ENCODE results near the gene MRPL40. TPM values are rescaled to one million over a fixed set of nuclear protein-coding genes. Genes with fewer than 3 reads are reported as not detected.

The MRPL40 gene
- total and polyA plus RNA-seq, 2 donors (not counting 1 experiment from before 2014, with no cell fraction given) = 44.4 to 44.8 TPM

DNA sequence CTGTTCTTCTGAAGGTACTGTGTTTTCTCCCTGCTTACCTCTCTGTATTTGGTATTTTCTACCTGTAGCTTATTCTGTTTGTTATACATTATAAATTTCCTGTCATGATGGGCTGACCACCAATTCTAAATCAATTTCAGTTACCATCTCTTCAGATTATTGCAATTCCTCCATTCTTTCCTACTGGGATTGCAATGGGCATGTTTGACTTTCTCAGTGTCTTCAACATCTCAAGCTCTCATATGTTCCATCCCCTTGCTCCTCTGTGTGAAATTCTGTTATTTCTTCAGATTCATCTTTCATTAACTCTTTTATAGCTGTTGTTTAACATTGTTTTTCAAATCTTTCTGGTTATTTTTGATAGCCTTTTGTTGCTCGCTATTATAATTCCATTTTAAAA, 30.7 kb downstream of the MRPL40 start:
- Histone ChIP-seq H3K79me2 (ENCODE audit: control insufficient read depth, insufficient read depth, low read length) (no peaks in the 10 kb centered on the region), H3K36me3 (ENCODE audit: control insufficient read depth, insufficient read depth, low read length) (peaks cover 16% of the 10 kb centered on the region), H3K27ac (ENCODE audit: insufficient read depth, low read length) (no peak overlapping the region), H3K9me3 (ENCODE audit: control insufficient read depth, insufficient read depth, low read depth, low read length) (no peaks in the 10 kb centered on the region), H3K27me3 (ENCODE audit: control insufficient read depth, insufficient read depth, low read length) (no peaks in the 10 kb centered on the region), H3K4me3 (replicated peaks in 1 of 4; ENCODE audit: control extremely low read depth in 1 of 4, insufficient read depth in 1 of 4, low read depth in 3 of 4, low read length in 4 of 4) (no peak overlapping the region), H4K20me1 (ENCODE audit: control insufficient read depth, extremely low read depth, insufficient read depth, low read length) (no peaks in the 10 kb centered on the region), H3K9ac (ENCODE audit: insufficient read depth, low read length) (no peak overlapping the region), H3K4me2 (ENCODE audit: extremely low read depth, insufficient read depth, low read length) (no peak overlapping the region), H3K4me1 (ENCODE audit: control insufficient read depth, extremely low read depth, insufficient read depth, low read length) (peaks cover 7% of the 10 kb centered on the region), H2AFZ (ENCODE audit: low read length) (no peak overlapping the region)
- TF ChIP-seq CTCF (conservative IDR thresholded peaks at IDR 0.05 in 1 of 2, IDR thresholded peaks at IDR 0.05 in 1 of 2; ENCODE audit: low read depth in 1 of 2, low read length in 2 of 2) (no peak), EZH2 (IDR thresholded peaks at IDR 0.05; ENCODE audit: low read length, missing control alignments) (no peak)
- no peak for DNase-seq (ENCODE audit: low read depth in 2 of 2)

DNA sequence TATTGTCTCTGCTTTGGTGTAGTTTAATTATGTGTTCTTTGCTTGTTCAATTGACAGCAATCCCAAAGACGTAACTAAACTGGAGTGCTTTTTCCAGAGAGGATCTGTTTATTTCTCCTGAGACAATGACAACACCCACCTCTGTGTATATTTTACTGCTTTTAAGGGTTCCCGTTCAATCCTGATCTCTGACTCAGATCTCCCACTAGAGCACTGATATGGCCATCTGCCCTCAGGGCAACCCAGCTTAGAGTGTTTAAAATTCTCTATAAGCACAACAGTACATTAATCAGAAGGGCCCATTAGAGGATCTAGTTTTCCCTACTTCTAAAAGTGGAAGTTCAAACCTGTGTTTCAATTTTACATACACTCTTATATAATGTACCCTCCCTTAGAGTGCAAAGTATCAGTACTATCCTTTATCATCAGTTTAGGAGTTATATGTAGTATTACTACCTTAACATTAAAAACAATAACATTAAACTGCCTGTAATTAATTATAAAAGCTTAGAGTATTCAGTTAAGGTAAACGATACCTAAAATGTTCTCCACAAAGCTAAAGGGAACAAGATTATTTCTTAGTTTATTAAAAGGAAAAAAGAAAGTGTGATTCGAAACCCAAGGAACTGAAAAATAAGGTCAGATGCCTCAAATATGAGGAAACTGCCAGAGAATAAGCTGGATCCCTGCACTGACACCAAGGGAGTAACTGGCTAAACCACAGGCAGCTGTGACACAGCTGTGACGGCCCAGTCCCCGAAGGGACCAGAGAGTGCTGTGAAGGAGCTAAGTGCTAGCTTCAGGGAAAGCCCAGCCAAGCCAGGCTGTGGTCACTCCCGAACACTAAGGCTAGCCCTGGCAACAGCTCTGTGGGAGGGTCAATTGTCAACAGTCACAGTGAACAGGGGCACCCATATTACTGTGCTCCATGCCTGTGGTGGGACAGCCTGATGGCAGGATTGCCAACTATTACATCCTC, 31.4 kb downstream of the MRPL40 start:
- Histone ChIP-seq H3K9ac (ENCODE audit: insufficient read depth, low read length) (no peak overlapping the region), H3K4me2 (ENCODE audit: extremely low read depth, insufficient read depth, low read length) (peak overlapping the region; percentile 32), H3K4me3 (replicated peaks in 1 of 4; ENCODE audit: control extremely low read depth in 1 of 4, insufficient read depth in 1 of 4, low read depth in 3 of 4, low read length in 4 of 4) (no peak overlapping the region), H4K20me1 (ENCODE audit: control insufficient read depth, extremely low read depth, insufficient read depth, low read length) (no peaks in the 10 kb centered on the region), H3K36me3 (ENCODE audit: control insufficient read depth, insufficient read depth, low read length) (peaks cover 19% of the 10 kb centered on the region), H3K27ac (ENCODE audit: insufficient read depth, low read length) (peak overlapping the region; percentile 13), H3K27me3 (ENCODE audit: control insufficient read depth, insufficient read depth, low read length) (no peaks in the 10 kb centered on the region), H2AFZ (ENCODE audit: low read length) (no peak overlapping the region), H3K79me2 (ENCODE audit: control insufficient read depth, insufficient read depth, low read length) (no peaks in the 10 kb centered on the region), H3K9me3 (ENCODE audit: control insufficient read depth, insufficient read depth, low read depth, low read length) (no peaks in the 10 kb centered on the region), H3K4me1 (ENCODE audit: control insufficient read depth, extremely low read depth, insufficient read depth, low read length) (peaks cover 7% of the 10 kb centered on the region)
- DNase-seq (ENCODE audit: low read depth in 2 of 2) = peak in 1 of 2 donors; percentile 52
- TF ChIP-seq CTCF (conservative IDR thresholded peaks at IDR 0.05 in 1 of 2, IDR thresholded peaks at IDR 0.05 in 1 of 2; ENCODE audit: low read depth in 1 of 2, low read length in 2 of 2) = no peak
- TF ChIP-seq EZH2 (IDR thresholded peaks at IDR 0.05; ENCODE audit: low read length, missing control alignments) = no peak

GRCh38 chr22:19464546-19464945, 32.2 kb downstream of the MRPL40 start:
- no peak for DNase-seq (ENCODE audit: low read depth in 2 of 2)
- no peaks in the 10 kb centered on the region for H3K79me2 ChIP-seq (ENCODE audit: control insufficient read depth, insufficient read depth, low read length)
- no peaks in the 10 kb centered on the region for H4K20me1 ChIP-seq (ENCODE audit: control insufficient read depth, extremely low read depth, insufficient read depth, low read length)
- no peaks in the 10 kb centered on the region for H3K9me3 ChIP-seq (ENCODE audit: control insufficient read depth, insufficient read depth, low read depth, low read length)
- H3K4me1 ChIP-seq (ENCODE audit: control insufficient read depth, extremely low read depth, insufficient read depth, low read length) = peaks cover 7% of the 10 kb centered on the region
- no peaks in the 10 kb centered on the region for H3K27me3 ChIP-seq (ENCODE audit: control insufficient read depth, insufficient read depth, low read length)
- H3K4me3 ChIP-seq (replicated peaks in 1 of 4; ENCODE audit: control extremely low read depth in 1 of 4, insufficient read depth in 1 of 4, low read depth in 3 of 4, low read length in 4 of 4) = no peak overlapping the region
- no peak for TF ChIP-seq CTCF (conservative IDR thresholded peaks at IDR 0.05 in 1 of 2, IDR thresholded peaks at IDR 0.05 in 1 of 2; ENCODE audit: low read depth in 1 of 2, low read length in 2 of 2)
- TF ChIP-seq EZH2 (IDR thresholded peaks at IDR 0.05; ENCODE audit: low read length, missing control alignments) = no peak
- H3K36me3 ChIP-seq (ENCODE audit: control insufficient read depth, insufficient read depth, low read length) = peaks cover 21% of the 10 kb centered on the region
- no peak overlapping the region for H2AFZ ChIP-seq (ENCODE audit: low read length)
- H3K4me2 ChIP-seq (ENCODE audit: extremely low read depth, insufficient read depth, low read length) = no peak overlapping the region
- no peak overlapping the region for H3K9ac ChIP-seq (ENCODE audit: insufficient read depth, low read length)
- no peak overlapping the region for H3K27ac ChIP-seq (ENCODE audit: insufficient read depth, low read length)
